Colonic mucosa (tissue), 4 donors: ENCODE results near the gene TMEM123. TPM values are rescaled to one million over a fixed set of nuclear protein-coding genes. Genes with fewer than 3 reads are reported as not detected.
"Not testable (repeated sequence)": the region's sequence is repeated elsewhere in the genome, so short reads cannot be mapped to it uniquely, and the experiment has no call there.

ENCODE experiments used
- DNase-seq: peaks from one replicate; pipeline ENCODE4 v3.0.0-alpha.2; 2020
- H3K27ac ChIP-seq: fragments of 200-600 bp; one replicate; pipeline ENCODE4 v1.8.0; 2021
- H3K27me3 ChIP-seq: fragments of 200-600 bp; one replicate; pipeline ENCODE4 v1.8.0; 2021
- H3K36me3 ChIP-seq: fragments of 200-600 bp; one replicate; pipeline ENCODE4 v1.8.0; 2021
- H3K4me1 ChIP-seq: fragments of 200-600 bp; one replicate; pipeline ENCODE4 v1.8.0; 2021; ENCODE audit warnings: mild to moderate bottlenecking
- H3K4me3 ChIP-seq: fragments of 200-600 bp; one replicate; pipeline ENCODE4 v1.8.0; 2021
- H3K9ac ChIP-seq, 2 donors: one replicate each; pipeline ENCODE4 v1.7.0; 2013; ENCODE audit warnings: control low read depth in 2 of 2, low read depth in 2 of 2, low read length in 2 of 2
- H3K9me3 ChIP-seq: fragments of 200-600 bp; one replicate; pipeline ENCODE4 v1.8.0; 2021
- CTCF ChIP-seq: fragments of 200-600 bp; IDR thresholded peaks from one replicate; pipeline ENCODE4 v1.8.0; 2022; ENCODE audit warnings: antibody characterized with exemption, mild to moderate bottlenecking
- intact Hi-C: fragments of 100-400 bp; cut with DNase I; formaldehyde crosslinking; loops from one replicate; pipeline ENCODE4 v1.14.1; 2022
- total RNA-seq, 2 donors: library from RNA; stranded (reverse); fragmentation: NEBNext Ultra II Directional in 1 of 2; extraction: Animal tissue kit (Norgen Biotek cat#: 25700) in 1 of 2; gene quantifications; one replicate each; pipeline ENCODE4 v1.2.1, GENCODE V29; 2021
- donor health status: healthy.
- donor health status: DM: no; HTN: no; CAD: no.
- donor health status: DM: no; HTN: no; CAD: no.

Gene TMEM123
- total RNA-seq, 2 donors from 2014 or later = 126 to 175 TPM

DNA sequence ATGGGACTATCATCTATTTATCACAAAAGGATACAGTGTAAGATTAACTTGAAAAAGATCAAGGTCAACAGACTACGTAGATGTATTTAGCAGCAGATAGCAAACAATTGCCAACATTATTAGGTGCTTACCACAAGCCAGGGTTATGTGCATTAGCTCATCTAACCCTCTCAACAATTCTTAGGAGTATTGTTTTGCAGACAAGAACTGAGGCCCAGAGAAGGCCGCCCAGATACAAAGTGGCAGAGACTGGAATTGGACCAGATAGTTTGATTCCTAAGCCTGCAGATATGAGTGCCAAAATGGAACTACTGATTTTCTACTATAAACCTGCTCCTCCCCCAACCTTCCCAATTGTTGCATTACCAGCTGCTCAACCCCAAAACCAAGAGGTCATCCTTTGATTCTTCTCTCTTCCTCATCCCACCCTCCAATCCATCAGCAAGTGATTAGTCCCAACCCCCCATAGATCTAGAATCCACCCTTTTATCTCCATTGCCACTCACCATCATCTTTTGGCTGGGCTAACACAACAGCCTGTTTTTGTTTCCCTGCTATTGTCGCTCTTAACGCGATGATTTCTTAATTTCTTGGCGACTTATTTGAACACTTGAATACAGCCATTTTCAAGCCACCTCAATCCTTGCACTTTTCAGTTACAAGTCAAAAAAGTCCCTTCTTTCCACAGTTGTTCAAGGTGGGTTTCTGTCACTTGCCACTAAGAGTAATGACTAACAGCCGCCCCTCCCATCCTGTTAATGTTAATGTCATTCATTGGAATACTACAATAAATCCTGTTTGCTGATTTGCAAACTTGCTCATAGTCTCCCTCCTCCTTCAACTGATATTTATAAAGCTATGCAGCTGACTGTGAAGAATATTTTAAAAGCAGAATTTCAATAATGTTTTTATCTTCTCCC, 2.7 kb downstream of the TMEM123 start:
- Histone ChIP-seq H3K4me1 (no peaks in the 10 kb centered on the region), H3K36me3 (no peaks in the 10 kb centered on the region), H3K27ac (no peak overlapping the region), H3K9ac (no peak overlapping the region), H3K27me3 (no peaks in the 10 kb centered on the region), H3K4me3 (no peak overlapping the region), H3K9me3 (no peaks in the 10 kb centered on the region)
- no peak for DNase-seq
- no peak for TF ChIP-seq CTCF
- intact Hi-C loops = no loop called here

GRCh38 chr11:102448869-102449224, 3.7 kb downstream of the TMEM123 start:
- H3K9ac ChIP-seq = no peak overlapping the region
- no peaks in the 10 kb centered on the region for H3K27me3 ChIP-seq
- no peaks in the 10 kb centered on the region for H3K9me3 ChIP-seq
- no peak overlapping the region for H3K27ac ChIP-seq
- intact Hi-C loops = no loop called here
- no peak for DNase-seq
- H3K4me3 ChIP-seq = no peak overlapping the region
- no peaks in the 10 kb centered on the region for H3K36me3 ChIP-seq
- no peak for TF ChIP-seq CTCF
- H3K4me1 ChIP-seq = no peaks in the 10 kb centered on the region

- Histone ChIP-seq H3K9me3 (no peaks in the 10 kb centered on the region), H3K27me3 (no peaks in the 10 kb centered on the region), H3K4me3 (no peak overlapping the region), H3K4me1 (no peaks in the 10 kb centered on the region), H3K9ac (no peak overlapping the region), H3K27ac (no peak overlapping the region), H3K36me3 (no peaks in the 10 kb centered on the region)
- no peak for TF ChIP-seq CTCF
- intact Hi-C loops = no loop called here
- DNase-seq = no peak
These were observed 4.4 kb downstream of the TMEM123 start for GRCh38 chr11:102447941-102448868.

- H3K36me3 ChIP-seq = no peaks in the 10 kb centered on the region
- no peak overlapping the region for H3K4me3 ChIP-seq
- no peak for DNase-seq
- H3K4me1 ChIP-seq = peaks cover 3% of the 10 kb centered on the region
- H3K9ac ChIP-seq = no peak overlapping the region
- H3K9me3 ChIP-seq = no peaks in the 10 kb centered on the region
- TF ChIP-seq CTCF = no peak
- H3K27me3 ChIP-seq = no peaks in the 10 kb centered on the region
- no peak overlapping the region for H3K27ac ChIP-seq
- intact Hi-C loops = no loop called here
These were observed 5.4 kb downstream of the TMEM123 start for GRCh38 chr11:102447193-102447592.

DNA sequence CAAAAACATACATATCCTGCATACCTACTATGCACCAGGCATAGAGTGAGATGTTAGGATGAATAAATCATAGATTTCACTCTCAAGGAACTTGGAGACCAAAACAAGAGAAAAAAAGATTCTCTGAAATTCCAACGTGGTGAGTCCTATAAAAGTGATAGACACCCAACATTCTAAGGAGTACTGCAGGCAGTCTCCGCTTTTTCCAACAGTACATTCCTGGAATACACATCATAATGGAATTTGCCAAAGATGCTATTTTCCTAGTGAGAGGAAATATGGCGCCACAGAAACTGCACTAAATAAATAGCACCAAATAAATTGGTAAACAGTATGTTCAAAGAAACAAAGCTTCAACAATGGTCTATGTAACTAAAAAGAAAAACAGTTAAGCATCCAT, 6.0 kb downstream of the TMEM123 start:
- Histone ChIP-seq H3K36me3 (no peaks in the 10 kb centered on the region), H3K4me1 (peaks cover 3% of the 10 kb centered on the region), H3K4me3 (no peak overlapping the region), H3K27me3 (no peaks in the 10 kb centered on the region), H3K27ac (no peak overlapping the region), H3K9me3 (no peaks in the 10 kb centered on the region), H3K9ac (no peak overlapping the region)
- no peak for TF ChIP-seq CTCF
- no peak for DNase-seq
- intact Hi-C loops = no loop called here

- H3K27me3 ChIP-seq, H3K4me3 ChIP-seq, H3K9ac ChIP-seq, intact Hi-C loops, H3K9me3 ChIP-seq, H3K36me3 ChIP-seq, H3K27ac ChIP-seq, DNase-seq, H3K4me1 ChIP-seq: not testable (repeated sequence)
These were observed 7.9 kb downstream of the TMEM123 start for GRCh38 chr11:102444693-102445092.

GRCh38 chr11:102444142-102444541, 8.4 kb downstream of the TMEM123 start:
- intact Hi-C loops, H3K4me3 ChIP-seq, H3K9ac ChIP-seq, H3K27me3 ChIP-seq, H3K36me3 ChIP-seq, H3K27ac ChIP-seq, H3K9me3 ChIP-seq, H3K4me1 ChIP-seq, DNase-seq: not testable (repeated sequence)

DNA sequence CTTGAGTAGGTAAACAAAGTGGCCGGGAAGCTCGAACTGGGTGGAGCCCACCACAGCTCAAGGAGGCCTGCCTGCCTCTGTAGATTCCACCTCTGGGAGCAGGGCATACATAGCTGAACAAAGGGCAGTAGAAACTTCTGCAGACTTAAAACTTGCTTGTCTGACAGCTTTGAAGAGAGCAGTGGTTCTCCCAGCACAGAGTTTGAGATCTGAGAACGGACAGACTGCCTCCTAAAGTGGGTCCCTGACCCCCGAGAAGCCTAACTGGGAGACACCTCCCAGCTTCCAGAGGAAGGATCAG, 13.6 kb downstream of the TMEM123 start:
- DNase-seq, H3K4me3 ChIP-seq, H3K27ac ChIP-seq, H3K4me1 ChIP-seq, H3K36me3 ChIP-seq, intact Hi-C loops, H3K27me3 ChIP-seq, H3K9me3 ChIP-seq, H3K9ac ChIP-seq: not testable (repeated sequence)
